SK-N-MC (cell line): ENCODE results near the gene KDM3B.

Experiments
- EZH2 ChIP-seq: fragments of 200-600 bp; sonication (generic); IDR thresholded peaks from one replicate; pipeline ENCODE4 v1.6.1; 2017; ENCODE audit warnings: antibody characterized with exemption
- FOXP2 ChIP-seq: optimal IDR thresholded peaks from 2 replicates; pipeline ENCODE3; 2011; ENCODE audit warnings: mild to moderate bottlenecking, moderate library complexity; ENCODE audit not compliant: insufficient read depth; ENCODE audit errors: extremely low read length, control extremely low read depth
- POLR2AphosphoS5 ChIP-seq: IDR thresholded peaks from 2 replicates; pipeline ENCODE4 v1.6.1; 2012; ENCODE audit warnings: mild to moderate bottlenecking, low read depth, low read length, borderline replicate concordance

- TF ChIP-seq EZH2 (no peak), POLR2AphosphoS5 (no peak), FOXP2 (no peak)
These were observed 13.4 kb upstream of the KDM3B start for GRCh38 chr5:138339091-138339456.
